ENCODE results near the gene SNTN. TPM values are rescaled to one million over a fixed set of nuclear protein-coding genes. Genes with fewer than 3 reads are reported as not detected.

Gene SNTN
- polyA plus RNA-seq, 3 donors, result not detected

- no peak for DNase-seq (ENCODE audit: low read depth in 3 of 3, low spot score in 2 of 3)
Measured at GRCh38 chr3:63670544-63670943, 18.1 kb downstream of the SNTN start.

- DNase-seq (ENCODE audit: low read depth in 3 of 3, low spot score in 2 of 3), result no peak
Measured at GRCh38 chr3:63673111-63673510, 20.6 kb downstream of the SNTN start.

- DNase-seq (ENCODE audit: low read depth in 3 of 3, low spot score in 2 of 3), result no peak
Measured at GRCh38 chr3:63674586-63674985, 22.1 kb downstream of the SNTN start.

DNA sequence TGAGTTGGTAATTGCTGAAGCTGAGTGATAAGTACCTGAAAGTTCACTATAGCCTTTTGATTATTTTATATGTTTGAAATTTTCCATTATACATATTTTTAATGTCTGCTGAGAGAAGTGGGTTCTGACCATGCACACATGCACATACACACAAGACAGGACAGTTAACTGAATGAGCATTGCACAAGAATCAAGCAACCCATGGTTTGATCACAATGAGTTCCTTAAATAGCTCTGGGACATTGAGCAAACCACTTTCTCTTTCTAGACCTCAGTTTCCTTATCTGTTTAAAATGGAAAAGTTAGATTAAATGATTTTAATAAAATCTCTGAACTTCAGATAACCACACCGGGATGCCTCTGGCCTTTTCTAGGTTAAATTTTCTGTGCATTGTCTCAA lies 26.7 kb downstream of the SNTN start:
- no peak for DNase-seq (ENCODE audit: low read depth in 3 of 3, low spot score in 2 of 3)

DNA sequence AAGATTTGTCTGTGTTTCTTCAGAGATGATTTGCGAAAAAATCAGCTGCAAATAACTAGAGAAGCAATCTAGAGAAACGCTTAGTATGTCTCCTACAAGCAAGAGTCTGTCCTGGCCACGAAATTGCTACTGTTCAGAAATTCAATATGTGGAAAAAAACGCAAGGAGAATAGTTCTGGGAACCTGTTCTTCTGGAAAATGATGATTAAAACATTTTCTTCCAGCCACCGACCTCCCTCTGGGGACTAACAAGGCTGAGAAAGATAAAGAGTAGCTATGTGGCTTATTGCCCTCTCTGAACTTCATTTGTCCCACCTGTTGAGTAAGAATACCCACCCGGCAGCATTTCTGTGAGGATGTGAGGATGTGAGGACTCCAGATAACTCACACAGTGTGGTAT lies 31.6 kb downstream of the SNTN start:
- no peak for DNase-seq (ENCODE audit: low read depth in 3 of 3, low spot score in 2 of 3)

- no peak for DNase-seq (ENCODE audit: low read depth in 3 of 3, low spot score in 2 of 3)
Measured at GRCh38 chr3:63685340-63685739, 32.9 kb downstream of the SNTN start.

- no peak for DNase-seq (ENCODE audit: low read depth in 3 of 3, low spot score in 2 of 3)
Measured at GRCh38 chr3:63687278-63688225, 35.1 kb downstream of the SNTN start.

- DNase-seq (ENCODE audit: low read depth in 3 of 3, low spot score in 2 of 3), result no peak
Measured at GRCh38 chr3:63689285-63689684, 36.8 kb downstream of the SNTN start.

DNA sequence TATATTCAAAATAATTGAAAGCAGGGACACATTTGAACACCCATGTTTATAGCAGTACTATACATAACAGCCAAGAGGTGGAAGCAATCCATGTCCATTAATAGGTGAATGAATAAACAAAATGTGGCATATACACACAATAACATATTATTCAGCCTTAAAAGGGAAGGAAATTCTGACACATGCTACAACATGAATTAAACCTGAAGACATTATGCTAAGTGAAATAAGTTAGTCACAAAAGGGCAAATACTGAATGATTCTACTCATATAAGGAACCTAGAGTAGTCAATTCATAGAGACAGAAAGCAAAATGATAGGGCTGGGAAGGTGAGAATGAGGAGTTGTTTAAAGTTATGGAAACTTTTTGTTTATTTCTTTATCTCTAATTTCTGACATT lies 40.9 kb downstream of the SNTN start:
- no peak for DNase-seq (ENCODE audit: low read depth in 3 of 3, low spot score in 2 of 3)

DNA sequence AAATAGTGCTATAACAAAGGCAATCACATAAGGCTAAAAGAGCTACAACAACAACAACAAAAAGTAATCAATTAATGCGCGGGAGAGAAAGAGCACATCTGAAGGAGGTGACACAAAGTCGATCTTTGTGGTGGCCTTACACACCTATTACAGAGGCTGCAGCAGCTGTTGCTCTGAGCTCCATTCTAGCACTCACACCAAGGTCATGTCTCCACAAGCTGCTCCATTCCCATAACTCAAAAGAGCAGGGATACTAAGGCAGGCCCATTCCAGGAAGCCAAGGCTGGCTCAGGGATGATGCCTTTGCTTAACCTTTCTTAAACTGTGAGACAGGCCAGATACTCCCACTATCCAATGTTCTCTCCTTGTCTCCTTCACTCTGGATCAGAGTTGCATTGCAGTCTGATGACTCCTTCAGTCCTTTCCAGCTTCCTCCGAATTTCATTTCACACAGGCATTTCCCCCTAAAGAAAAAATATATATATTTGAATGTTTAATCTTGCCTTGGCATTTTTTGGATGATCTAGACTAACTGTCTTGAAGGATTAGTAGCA lies 52.7 kb downstream of the SNTN start:
- no peak for DNase-seq (ENCODE audit: low read depth in 3 of 3, low spot score in 2 of 3)

GRCh38 chr3:63706321-63707085 lies 54.0 kb downstream of the SNTN start:
- no peak for DNase-seq (ENCODE audit: low read depth in 3 of 3, low spot score in 2 of 3)

DNA sequence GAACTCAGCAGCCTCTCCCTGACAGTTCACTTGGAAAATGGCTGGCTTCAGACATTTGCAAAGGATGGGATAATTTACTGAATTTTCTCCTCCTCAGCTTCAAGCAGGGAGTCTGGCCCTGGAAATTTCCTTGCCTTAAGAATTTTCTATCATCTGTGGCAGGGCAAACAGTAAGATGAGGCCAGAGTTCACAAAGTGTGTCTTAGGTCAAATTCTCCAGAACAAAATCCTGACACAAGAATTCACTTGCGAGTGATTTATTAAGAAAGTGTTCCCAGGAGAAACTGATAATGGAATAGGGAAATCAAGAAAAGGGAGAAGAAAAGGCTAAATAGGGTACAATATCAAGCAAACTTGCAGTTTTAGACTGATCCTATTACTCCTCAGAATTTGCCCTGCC lies 55.3 kb downstream of the SNTN start:
- DNase-seq (ENCODE audit: low read depth in 3 of 3, low spot score in 2 of 3), result no peak

GRCh38 chr3:63709576-63709975 lies 57.1 kb downstream of the SNTN start:
- no peak for DNase-seq (ENCODE audit: low read depth in 3 of 3, low spot score in 2 of 3)

Other genes starting within 250 kb of the SNTN start
- under 1 TPM; 0.32 to 0.72 (median 0.40) TPM for gene C3orf49, start 166.6 kb downstream of the SNTN start, polyA plus RNA-seq (ENCODE audit: insufficient read length in 3 of 3)
- 100 to 1,000 TPM in 1 of 3 donors, 10 to 100 TPM in 2; 84.5 to 101 (median 95.6) TPM for gene THOC7, start 211.1 kb downstream of the SNTN start, polyA plus RNA-seq (ENCODE audit: insufficient read length in 3 of 3)
- gene ATXN7, start 211.2 kb downstream of the SNTN start, polyA plus RNA-seq (ENCODE audit: insufficient read length in 3 of 3), result 10 to 100 TPM; 14.5 to 16.2 (median 14.9) TPM